IMR-90 (cell line): Measurements from ENCODE around the gene ADPRHL1.

Experiments used
- BHLHE40 ChIP-seq: fragments of 150-350 bp; IDR thresholded peaks from 2 replicates; pipeline ENCODE4 v1.6.1; 2016; ENCODE audit warnings: mild to moderate bottlenecking, low read depth, low read length
- MAZ ChIP-seq: IDR thresholded peaks from 2 replicates; pipeline ENCODE4 v1.6.1; 2012; ENCODE audit warnings: low read depth, mild to moderate bottlenecking, low read length, improper control_type of control experiment, moderate library complexity, borderline replicate concordance
- MXI1 ChIP-seq: IDR thresholded peaks from 2 replicates; pipeline ENCODE4 v1.6.1; 2012; ENCODE audit warnings: low read depth, mild to moderate bottlenecking, low read length, moderate library complexity, borderline replicate concordance
- POLR2A ChIP-seq: IDR thresholded peaks from 2 replicates; pipeline ENCODE4 v1.6.1; 2012; ENCODE audit warnings: mild to moderate bottlenecking, low read depth, low read length
- RAD21 ChIP-seq: IDR thresholded peaks from 2 replicates; pipeline ENCODE4 v1.6.1; 2012; ENCODE audit warnings: low read length, improper control_type of control experiment
- RCOR1 ChIP-seq: IDR thresholded peaks from 2 replicates; pipeline ENCODE4 v1.6.1; 2012; ENCODE audit warnings: mild to moderate bottlenecking, low read length, improper control_type of control experiment; ENCODE audit not compliant: insufficient replicate concordance
- RFX5 ChIP-seq: IDR thresholded peaks from 2 replicates; pipeline ENCODE4 v1.8.0; 2012; ENCODE audit warnings: low read depth, mild to moderate bottlenecking, low read length, moderate library complexity
- SMC3 ChIP-seq: fragments of 150-350 bp; IDR thresholded peaks from 2 replicates; pipeline ENCODE4 v1.6.1; 2016; ENCODE audit warnings: low read depth, mild to moderate bottlenecking, antibody characterized with exemption, low read length, moderate library complexity
- USF2 ChIP-seq: fragments of 150-350 bp; IDR thresholded peaks from 2 replicates; pipeline ENCODE4 v1.6.1; 2017; ENCODE audit warnings: mild to moderate bottlenecking, antibody characterized with exemption, low read length, low read depth
- TF ChIP-seq, protein P1 (sequence below): conservative IDR thresholded peaks from 2 replicates; pipeline ENCODE4 v1.5.1; 2012; ENCODE audit warnings: mild to moderate bottlenecking, low read depth, low read length, improper control_type of control experiment

DNA sequence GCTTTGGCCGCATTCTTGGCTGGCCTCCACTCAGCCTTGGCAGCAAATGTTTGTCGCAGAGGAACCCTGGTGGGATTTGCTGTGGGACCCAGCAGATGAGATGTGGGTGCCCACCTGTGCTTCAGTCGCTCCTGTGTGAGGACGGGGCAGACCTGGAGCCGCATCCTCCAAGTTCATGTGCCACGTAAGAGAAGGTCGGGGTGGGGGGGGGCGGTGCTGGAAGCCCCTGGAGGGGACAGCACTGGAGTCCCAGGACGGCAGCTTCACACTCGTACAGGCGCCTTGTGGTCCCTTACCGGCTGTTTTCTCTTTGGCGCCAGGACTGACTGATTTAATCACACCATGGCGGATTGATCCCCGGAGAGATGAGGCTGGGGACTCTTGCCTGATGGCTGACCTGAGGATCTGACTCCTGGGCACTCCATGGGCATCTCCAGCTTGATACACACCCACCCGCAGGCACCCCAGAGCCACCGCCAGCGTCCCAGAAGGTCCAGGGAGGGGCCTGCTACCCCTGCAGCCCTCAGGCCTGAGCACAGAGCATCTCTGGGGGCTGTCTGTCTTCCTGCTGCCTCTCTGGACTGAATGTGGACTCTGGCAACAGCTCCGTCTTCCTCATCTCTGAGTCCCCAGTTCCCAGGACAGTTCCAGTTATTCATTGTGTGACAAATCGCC is 79.3 kb downstream of the ADPRHL1 start:
- TF ChIP-seq, protein P1, sequence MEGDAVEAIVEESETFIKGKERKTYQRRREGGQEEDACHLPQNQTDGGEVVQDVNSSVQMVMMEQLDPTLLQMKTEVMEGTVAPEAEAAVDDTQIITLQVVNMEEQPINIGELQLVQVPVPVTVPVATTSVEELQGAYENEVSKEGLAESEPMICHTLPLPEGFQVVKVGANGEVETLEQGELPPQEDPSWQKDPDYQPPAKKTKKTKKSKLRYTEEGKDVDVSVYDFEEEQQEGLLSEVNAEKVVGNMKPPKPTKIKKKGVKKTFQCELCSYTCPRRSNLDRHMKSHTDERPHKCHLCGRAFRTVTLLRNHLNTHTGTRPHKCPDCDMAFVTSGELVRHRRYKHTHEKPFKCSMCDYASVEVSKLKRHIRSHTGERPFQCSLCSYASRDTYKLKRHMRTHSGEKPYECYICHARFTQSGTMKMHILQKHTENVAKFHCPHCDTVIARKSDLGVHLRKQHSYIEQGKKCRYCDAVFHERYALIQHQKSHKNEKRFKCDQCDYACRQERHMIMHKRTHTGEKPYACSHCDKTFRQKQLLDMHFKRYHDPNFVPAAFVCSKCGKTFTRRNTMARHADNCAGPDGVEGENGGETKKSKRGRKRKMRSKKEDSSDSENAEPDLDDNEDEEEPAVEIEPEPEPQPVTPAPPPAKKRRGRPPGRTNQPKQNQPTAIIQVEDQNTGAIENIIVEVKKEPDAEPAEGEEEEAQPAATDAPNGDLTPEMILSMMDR: no peak
- no peak for TF ChIP-seq RCOR1
- no peak for TF ChIP-seq SMC3
- no peak for TF ChIP-seq RFX5
- no peak for TF ChIP-seq USF2
- TF ChIP-seq POLR2A: no peak
- no peak for TF ChIP-seq RAD21
- no peak for TF ChIP-seq BHLHE40
- TF ChIP-seq MAZ: no peak
- no peak for TF ChIP-seq MXI1
